ENCODE results near the gene SLCO3A1. TPM values are rescaled to one million over a fixed set of nuclear protein-coding genes. Genes with fewer than 3 reads are reported as not detected.

The SLCO3A1 gene
- total RNA-seq, 2 experiments from 2014 or later: 29.5 to 30.4 TPM

GRCh38 chr15:91976966-91977365 is 123.5 kb downstream of the SLCO3A1 start:
- Histone ChIP-seq H3K4me3 (ENCODE audit: low read length) (no peak overlapping the region), H3K4me1 (ENCODE audit: insufficient read depth, low read length) (peaks cover 6% of the 10 kb centered on the region), H3K36me3 (ENCODE audit: insufficient read depth, low read length) (no peaks in the 10 kb centered on the region), H3K9me3 (ENCODE audit: control insufficient read depth in 1 of 2, insufficient read depth in 1 of 2, low read length in 2 of 2) (no peaks in the 10 kb centered on the region), H3K27ac (ENCODE audit: low read depth in 1 of 2, low read length in 2 of 2) (no peak overlapping the region), H3K27me3 (ENCODE audit: control insufficient read depth in 1 of 2, insufficient read depth in 2 of 2, low read length in 2 of 2) (no peaks in the 10 kb centered on the region)
- no peaks in the 10 kb centered on the region for H3K9me3 Mint-ChIP-seq
- CTCF ChIA-PET: no interaction called here
- H3K4me3 Mint-ChIP-seq: no peak overlapping the region
- POLR2A ChIA-PET: no interaction called here
- no peaks in the 10 kb centered on the region for H3K36me3 Mint-ChIP-seq (ENCODE audit: low read depth)
- no peak overlapping the region for H3K27ac Mint-ChIP-seq
- no peak for TF ChIP-seq CTCF (IDR thresholded peaks at IDR 0.05)
- H3K27me3 Mint-ChIP-seq: no peaks in the 10 kb centered on the region
- ATAC-seq (ENCODE audit: poor library complexity) (no peak), DNase-seq (no peak)
- intact Hi-C loops (cut with DNase I, micrococcal nuclease): no loop called here
- H3K4me1 Mint-ChIP-seq (ENCODE audit: low read depth): peaks cover 12% of the 10 kb centered on the region

- Histone ChIP-seq H3K4me1 (ENCODE audit: insufficient read depth, low read length) (no peaks in the 10 kb centered on the region), H3K9me3 (ENCODE audit: control insufficient read depth in 1 of 2, insufficient read depth in 1 of 2, low read length in 2 of 2) (no peaks in the 10 kb centered on the region), H3K4me3 (ENCODE audit: low read length) (no peak overlapping the region), H3K27ac (ENCODE audit: low read depth in 1 of 2, low read length in 2 of 2) (no peak overlapping the region), H3K27me3 (ENCODE audit: control insufficient read depth in 1 of 2, insufficient read depth in 2 of 2, low read length in 2 of 2) (no peaks in the 10 kb centered on the region), H3K36me3 (ENCODE audit: insufficient read depth, low read length) (no peaks in the 10 kb centered on the region)
- no peak for DNase-seq
- peaks cover 12% of the 10 kb centered on the region for H3K4me1 Mint-ChIP-seq (ENCODE audit: low read depth)
- intact Hi-C loops (cut with DNase I, micrococcal nuclease): no loop called here
- POLR2A ChIA-PET: no interaction called here
- H3K36me3 Mint-ChIP-seq (ENCODE audit: low read depth): no peaks in the 10 kb centered on the region
- no peaks in the 10 kb centered on the region for H3K27me3 Mint-ChIP-seq
- no peak overlapping the region for H3K27ac Mint-ChIP-seq
- CTCF ChIA-PET: no interaction called here
- TF ChIP-seq CTCF (IDR thresholded peaks at IDR 0.05): no peak
- H3K4me3 Mint-ChIP-seq: peak overlapping the region; percentile 35
- H3K9me3 Mint-ChIP-seq: no peaks in the 10 kb centered on the region
- no peak for ATAC-seq (ENCODE audit: poor library complexity)
Measured at GRCh38 chr15:91980502-91981267, 127.2 kb downstream of the SLCO3A1 start.

GRCh38 chr15:91981821-91982800 is 128.6 kb downstream of the SLCO3A1 start:
- Histone ChIP-seq H3K36me3 (ENCODE audit: insufficient read depth, low read length) (no peaks in the 10 kb centered on the region), H3K4me3 (ENCODE audit: low read length) (no peak overlapping the region), H3K4me1 (ENCODE audit: insufficient read depth, low read length) (peaks cover 3% of the 10 kb centered on the region), H3K27ac (ENCODE audit: low read depth in 1 of 2, low read length in 2 of 2) (no peak overlapping the region), H3K9me3 (ENCODE audit: control insufficient read depth in 1 of 2, insufficient read depth in 1 of 2, low read length in 2 of 2) (no peaks in the 10 kb centered on the region), H3K27me3 (ENCODE audit: control insufficient read depth in 1 of 2, insufficient read depth in 2 of 2, low read length in 2 of 2) (no peaks in the 10 kb centered on the region)
- no peak overlapping the region for H3K4me3 Mint-ChIP-seq
- H3K27me3 Mint-ChIP-seq: no peaks in the 10 kb centered on the region
- H3K9me3 Mint-ChIP-seq: no peaks in the 10 kb centered on the region
- H3K36me3 Mint-ChIP-seq (ENCODE audit: low read depth): no peaks in the 10 kb centered on the region
- ATAC-seq (ENCODE audit: poor library complexity): no peak
- no peak for DNase-seq
- TF ChIP-seq CTCF (IDR thresholded peaks at IDR 0.05): no peak
- no peak overlapping the region for H3K27ac Mint-ChIP-seq
- POLR2A ChIA-PET: no interaction called here
- CTCF ChIA-PET: no interaction called here
- intact Hi-C loops (cut with DNase I, micrococcal nuclease): no loop called here
- H3K4me1 Mint-ChIP-seq (ENCODE audit: low read depth): peaks cover 12% of the 10 kb centered on the region

Data from CD4-positive, alpha-beta T cell (primary cell).